ENCODE data around the gene SYDE1. TPM values are rescaled to one million over a fixed set of nuclear protein-coding genes. Genes with fewer than 3 reads are reported as not detected.

Gene SYDE1
- polyA plus RNA-seq, 3 donors: 18.7 to 25.4 (median 21.3) TPM

DNA sequence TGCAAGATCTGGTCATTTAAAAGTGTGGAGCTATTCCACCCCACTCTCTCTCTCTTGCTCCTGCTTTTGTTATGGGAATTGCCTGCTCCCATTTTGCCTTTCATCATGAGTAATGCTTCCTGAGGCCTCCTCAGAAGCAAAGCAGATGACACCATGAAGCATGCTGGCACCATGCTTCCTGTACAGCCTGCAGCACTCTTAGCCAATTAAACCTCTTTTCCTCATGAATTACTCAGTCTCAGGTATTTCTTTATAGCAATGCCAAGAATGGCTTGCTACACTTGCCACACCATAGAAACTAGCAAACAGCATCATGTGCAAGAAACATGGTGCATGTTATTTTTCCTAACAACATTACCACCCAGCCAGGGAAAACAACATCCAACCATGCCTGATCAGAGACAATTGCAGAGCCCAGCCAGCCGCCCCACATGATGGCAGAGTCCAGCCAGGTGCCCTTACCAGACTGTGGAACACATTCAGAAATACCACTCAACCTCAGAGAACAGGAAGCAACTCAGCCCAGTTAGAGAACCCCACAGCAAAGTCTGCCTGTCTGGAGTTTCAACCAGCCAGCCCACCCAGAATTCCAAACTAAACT, 36.9 kb downstream of the SYDE1 start:
- DNase-seq (ENCODE audit: extremely low read depth in 1 of 11, low read depth in 9 of 11, low spot score in 4 of 11): no peak

DNA sequence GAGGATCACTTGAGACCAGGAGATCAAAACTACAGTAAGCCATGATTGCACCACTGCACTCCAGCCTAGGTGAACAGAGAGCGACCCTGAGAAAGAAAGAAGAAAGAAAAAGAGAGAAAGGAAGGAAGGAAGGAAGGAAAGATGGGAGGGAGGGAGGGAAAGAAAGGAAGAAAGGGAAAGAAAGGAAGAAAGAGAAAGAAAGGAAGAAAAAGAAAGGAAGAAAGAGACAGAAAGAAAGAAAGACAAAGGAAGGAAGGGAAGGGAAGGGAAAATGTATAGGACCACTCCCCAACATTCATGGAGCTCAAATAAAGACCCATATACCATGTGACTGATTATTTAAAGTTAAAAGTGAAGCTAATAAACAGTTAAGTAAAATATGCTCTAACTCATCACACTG, 39.9 kb downstream of the SYDE1 start:
- no peak for DNase-seq (ENCODE audit: extremely low read depth in 1 of 11, low read depth in 9 of 11, low spot score in 4 of 11)

DNA sequence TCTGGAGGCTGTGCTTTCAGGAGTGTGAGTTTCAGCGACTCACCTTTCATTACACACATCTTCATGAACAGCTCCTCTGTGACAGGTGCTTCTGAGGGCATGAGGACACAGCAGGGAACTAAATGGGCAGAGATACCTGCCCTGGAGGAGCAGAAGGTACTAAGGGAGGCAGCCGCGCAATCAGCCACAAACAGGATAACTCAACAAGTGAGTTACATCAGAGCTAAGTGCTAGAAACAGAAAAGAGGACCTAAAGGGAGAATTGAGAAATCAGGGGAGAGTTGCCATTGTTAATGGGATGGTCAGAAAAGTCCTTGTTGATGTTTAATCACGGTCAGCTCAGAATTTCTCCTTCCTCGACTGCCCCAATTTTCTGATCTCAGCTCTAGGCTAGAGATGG, 42.5 kb downstream of the SYDE1 start:
- DNase-seq (ENCODE audit: extremely low read depth in 1 of 11, low read depth in 9 of 11, low spot score in 4 of 11): no peak

DNA sequence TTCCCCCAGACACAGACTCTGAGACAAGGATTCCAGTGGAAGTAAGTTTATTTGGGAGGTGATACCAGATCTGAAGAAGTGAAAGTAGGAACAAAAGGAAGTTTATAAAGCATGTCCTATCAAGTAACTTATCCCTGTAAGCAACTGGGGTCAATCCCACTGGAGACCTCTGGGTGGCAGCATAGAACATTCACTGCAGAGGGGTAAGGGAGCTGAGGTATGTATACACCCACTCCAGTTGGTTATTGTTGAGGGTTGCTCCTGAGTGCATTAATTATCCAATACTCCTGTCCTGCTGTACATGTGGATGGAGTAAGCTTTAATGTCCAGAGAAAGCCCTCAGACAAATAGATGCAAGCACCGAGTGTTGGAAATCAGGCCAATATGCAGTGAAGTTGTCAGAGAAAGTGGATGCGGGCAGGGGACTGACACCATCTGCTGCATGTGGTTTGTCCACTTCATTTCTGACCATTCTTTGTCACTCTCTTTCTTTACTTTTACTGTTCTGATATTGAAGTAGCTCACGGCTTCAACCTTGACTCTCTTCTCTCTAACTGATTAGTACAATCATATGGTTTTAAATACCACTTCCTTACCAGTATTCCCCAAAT, 46.9 kb downstream of the SYDE1 start:
- DNase-seq (ENCODE audit: extremely low read depth in 1 of 11, low read depth in 9 of 11, low spot score in 4 of 11): peak in 1 of 11 donors; percentile 12

DNA sequence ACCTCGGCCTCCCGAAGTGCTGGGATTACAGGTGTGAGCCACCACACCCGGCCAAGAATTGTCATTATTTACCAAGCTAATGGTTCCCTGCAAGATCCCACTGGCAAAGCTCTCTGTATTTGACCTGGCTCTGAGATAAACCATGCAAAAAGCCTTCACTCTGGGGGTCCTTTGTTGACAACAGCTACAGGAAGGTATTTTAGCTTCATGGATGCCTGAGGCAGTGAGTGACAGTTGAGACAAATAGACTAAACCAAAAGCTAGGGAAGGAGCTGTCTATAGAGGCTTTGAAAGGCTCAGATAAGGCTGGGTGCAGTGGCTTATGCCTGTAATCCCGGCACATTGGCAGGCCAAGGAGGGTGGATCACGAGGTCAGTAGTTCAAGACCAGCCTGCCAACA, 48.1 kb downstream of the SYDE1 start:
- DNase-seq (ENCODE audit: extremely low read depth in 1 of 11, low read depth in 9 of 11, low spot score in 4 of 11): no peak

DNA sequence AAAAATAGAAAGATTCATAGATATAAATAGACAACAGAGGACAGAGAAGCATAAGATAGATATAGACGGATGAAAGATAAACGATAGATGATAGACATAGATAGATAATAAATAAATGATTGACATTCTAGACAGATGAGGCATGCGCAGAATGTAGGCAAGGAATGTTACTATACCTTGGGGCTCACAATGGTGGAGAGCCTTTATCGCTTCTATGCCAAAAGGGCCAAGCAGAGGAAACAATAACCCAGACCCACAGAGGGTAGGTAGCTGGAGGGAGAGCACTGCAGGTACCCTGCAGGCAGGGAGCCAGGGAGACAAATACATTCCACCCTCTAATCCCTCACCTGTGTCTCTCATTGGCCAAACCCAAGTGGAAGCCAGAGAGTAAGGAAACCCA, 49.2 kb downstream of the SYDE1 start:
- DNase-seq (ENCODE audit: extremely low read depth in 1 of 11, low read depth in 9 of 11, low spot score in 4 of 11): no peak

DNA sequence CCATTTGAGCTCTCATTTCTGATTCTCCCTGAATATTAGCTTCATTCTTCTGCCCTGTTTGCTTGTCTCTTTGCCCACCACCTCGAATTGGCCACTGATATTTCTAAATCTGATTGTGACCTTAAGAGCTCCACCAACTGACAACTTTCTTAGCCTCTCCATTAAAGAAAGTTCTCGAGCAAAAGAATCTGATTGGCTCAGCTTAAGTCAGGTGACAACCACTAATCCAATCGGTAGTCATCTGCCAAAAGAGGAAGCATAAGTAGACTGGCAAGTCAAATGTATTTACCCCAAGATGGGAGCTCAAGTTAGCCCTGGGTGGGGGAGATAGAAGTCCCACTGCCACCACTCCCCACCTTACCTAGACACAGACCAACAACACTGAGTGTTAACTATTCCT, 52.0 kb downstream of the SYDE1 start:
- no peak for DNase-seq (ENCODE audit: extremely low read depth in 1 of 11, low read depth in 9 of 11, low spot score in 4 of 11)

DNA sequence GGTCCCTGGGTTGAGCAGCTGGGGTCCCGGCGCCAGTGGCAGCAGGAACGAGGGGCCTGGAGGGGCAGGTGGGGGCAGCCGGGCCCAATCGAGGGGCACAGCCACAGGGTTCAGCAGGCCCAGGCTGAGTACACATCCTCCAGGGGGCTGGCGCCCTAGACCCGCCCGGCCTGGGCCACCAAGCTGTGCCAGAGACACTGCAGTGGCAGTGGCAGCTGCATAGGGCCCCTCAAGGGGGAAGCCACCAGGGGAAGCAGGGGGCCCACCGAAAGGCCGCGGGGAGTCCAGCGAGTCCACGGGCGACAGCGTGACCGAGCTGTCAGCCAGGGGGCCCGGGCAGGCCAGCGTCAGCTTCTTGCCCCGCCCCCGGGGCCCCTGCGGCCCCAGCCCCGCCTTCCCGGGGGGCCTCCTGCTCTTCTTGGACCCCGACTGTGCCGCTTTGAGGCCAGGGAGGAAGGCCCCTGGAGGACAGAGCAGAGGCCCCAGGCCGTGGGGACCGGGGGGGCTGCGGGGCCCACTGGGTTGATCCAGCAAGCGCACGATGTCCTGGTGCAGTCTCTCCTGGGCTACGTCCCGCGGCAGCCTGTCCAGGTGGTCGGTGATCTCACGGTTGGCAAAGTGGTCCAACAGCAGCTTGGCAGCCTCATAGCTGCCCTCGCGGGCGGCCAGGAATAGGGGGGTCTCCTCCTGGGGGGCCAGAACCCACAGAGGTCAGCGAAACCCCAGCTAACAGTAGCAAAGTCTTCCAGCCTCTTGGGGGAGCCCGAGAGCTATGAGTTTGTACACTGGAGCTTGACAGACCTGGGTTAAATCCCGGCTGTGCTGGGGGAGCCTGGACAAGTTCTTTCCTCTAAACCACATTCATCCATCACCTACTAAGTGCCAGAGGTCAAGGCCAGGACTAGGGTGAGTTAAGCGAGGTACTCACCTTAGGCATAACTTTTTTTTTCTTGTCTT, 54.1 kb downstream of the SYDE1 start:
- no peak for DNase-seq (ENCODE audit: extremely low read depth in 1 of 11, low read depth in 9 of 11, low spot score in 4 of 11)

Other genes with a start within 250 kb of the SYDE1 start
- gene OR7A17, start 221.3 kb upstream of the SYDE1 start, polyA plus RNA-seq (ENCODE audit: insufficient read length in 3 of 3): under 1 TPM in 1 of 3 donors, not detected in 2; 0.06 TPM
- gene OR7C2, start 165.9 kb upstream of the SYDE1 start, polyA plus RNA-seq (ENCODE audit: insufficient read length in 3 of 3): not detected
- under 1 TPM; 0.36 to 0.47 (median 0.46) TPM for gene SLC1A6, start 127.5 kb upstream of the SYDE1 start, polyA plus RNA-seq (ENCODE audit: insufficient read length in 3 of 3)
- not detected for gene CASP14, start 57.9 kb upstream of the SYDE1 start, polyA plus RNA-seq (ENCODE audit: insufficient read length in 3 of 3)
- gene OR1I1, start 25.2 kb upstream of the SYDE1 start, polyA plus RNA-seq (ENCODE audit: insufficient read length in 3 of 3): under 1 TPM; 0.04 to 0.09 (median 0.06) TPM
- 100 to 1,000 TPM in 2 of 3 donors, 10 to 100 TPM in 1; 96.0 to 146 (median 111) TPM for gene NOTCH3, start 93.6 kb downstream of the SYDE1 start, polyA plus RNA-seq (ENCODE audit: insufficient read length in 3 of 3)
- 1 to 10 TPM; 4.8 to 5.1 (median 5.1) TPM for gene EPHX3, start 125.0 kb downstream of the SYDE1 start, polyA plus RNA-seq (ENCODE audit: insufficient read length in 3 of 3)
- gene BRD4, start 225.1 kb downstream of the SYDE1 start, polyA plus RNA-seq (ENCODE audit: insufficient read length in 3 of 3): 10 to 100 TPM; 52.9 to 61.5 (median 56.8) TPM

Data from renal cortex interstitium (tissue), 11 donors.